NCI-H1417 treated with DMSO at 0.1 percent for 48 hours (cell line): ENCODE data around the gene MOGAT3.

Experiments used
- DNase-seq: peaks from one replicate; lab custom pipeline; 2025; lab: John Stamatoyannopoulos, UW

MOGAT3 gene

DNA sequence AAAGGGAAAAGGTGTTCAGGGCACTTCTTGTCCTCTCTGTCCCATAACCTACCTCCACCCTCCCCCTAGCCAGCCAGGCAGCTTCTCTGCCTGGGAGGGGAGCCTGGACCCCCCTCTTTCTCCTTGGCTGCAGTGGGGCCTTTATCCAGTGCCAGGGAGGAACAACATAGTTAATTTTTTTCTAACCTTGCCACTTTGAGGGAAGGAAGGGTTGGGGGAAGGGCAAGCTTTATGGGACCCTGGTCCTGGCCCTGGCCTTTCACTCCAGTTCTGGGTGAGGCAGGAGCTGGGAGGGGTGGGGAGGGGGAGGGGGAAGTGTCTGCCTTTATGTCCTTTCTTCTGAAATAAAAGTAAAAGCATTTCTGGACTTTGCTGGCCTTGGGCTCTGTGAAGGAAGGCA, 39.9 kb downstream of the MOGAT3 start:
- no peak for DNase-seq

DNA sequence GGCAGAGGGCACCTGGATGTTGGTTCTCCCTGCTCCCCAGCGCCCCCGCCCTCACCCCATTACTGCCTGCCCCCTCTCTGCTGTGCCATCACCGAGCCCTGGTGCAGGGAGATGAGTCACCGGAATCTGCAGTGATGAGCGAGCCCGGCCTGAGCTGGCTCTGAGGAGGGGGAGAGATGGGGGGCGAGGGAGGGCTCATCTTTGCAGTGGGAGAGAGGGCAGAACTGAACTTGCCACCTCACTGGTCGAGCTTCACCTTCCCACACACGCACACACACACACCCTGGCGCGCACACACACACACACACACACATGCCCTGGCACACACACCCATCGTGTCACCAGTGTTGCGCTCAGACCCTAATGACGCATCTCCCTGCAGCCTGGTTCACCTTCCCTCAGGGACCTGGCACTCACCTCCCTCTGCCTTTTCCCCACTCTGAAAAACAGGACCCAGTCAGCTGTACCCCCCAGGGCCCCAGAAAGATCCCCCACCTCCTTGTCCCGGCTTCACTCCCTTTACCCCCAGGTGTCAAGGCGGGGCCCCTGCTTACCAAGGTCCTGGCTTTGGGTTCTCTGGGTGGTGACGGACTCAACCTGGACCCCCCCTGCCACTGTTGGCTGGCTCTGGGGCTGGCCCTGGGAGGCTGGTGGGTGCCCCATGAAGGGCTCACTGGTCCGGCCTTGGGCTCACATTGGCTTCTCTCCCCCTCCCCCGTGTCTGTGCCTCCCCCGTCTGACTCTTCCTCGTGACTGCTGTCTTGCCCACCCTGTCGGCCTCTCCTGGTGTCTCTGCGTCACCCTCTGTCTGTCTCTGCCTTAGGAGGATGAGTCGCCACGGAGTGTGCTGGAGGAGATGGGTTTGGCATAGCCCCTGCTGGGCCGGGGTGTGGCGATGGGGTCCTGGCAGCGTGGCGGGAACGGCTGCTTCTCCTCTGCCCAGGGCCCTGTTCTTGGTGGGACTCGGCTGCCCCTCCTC, 40.9 kb downstream of the MOGAT3 start:
- no peak for DNase-seq

DNA sequence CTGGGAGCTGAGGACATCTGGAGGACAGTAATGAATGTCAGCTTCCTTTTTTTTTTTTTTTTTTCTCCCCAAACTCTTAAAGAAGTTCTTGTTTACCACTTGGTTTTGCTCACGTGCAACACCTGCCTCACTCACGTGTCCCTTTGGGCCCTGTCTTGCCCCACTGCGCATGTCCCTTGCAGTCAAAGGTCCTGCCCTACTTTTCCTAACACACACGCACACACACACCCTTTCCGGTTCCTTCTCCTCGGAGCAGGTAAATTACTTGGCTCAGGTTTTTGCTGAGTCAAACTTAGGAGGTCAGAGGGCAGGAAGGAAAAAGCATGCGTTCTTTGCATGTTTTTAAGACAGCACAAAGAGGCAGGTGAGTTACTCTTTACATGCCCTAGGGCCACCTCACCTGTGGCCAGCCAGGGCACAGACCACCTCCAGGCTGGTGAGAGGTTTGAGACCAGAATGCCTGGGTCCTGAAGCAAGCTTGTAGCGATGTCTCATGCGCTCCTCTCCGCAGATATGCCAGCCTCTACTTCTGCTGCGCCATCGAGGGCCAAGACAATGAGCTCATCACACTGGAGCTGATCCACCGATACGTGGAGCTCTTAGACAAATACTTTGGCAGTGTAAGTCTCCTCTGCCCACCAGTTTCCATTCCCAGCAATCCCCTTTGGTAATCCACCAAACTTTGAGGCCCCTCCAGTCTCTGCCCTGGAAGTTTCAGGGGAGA, 43.8 kb downstream of the MOGAT3 start:
- DNase-seq: no peak

DNA sequence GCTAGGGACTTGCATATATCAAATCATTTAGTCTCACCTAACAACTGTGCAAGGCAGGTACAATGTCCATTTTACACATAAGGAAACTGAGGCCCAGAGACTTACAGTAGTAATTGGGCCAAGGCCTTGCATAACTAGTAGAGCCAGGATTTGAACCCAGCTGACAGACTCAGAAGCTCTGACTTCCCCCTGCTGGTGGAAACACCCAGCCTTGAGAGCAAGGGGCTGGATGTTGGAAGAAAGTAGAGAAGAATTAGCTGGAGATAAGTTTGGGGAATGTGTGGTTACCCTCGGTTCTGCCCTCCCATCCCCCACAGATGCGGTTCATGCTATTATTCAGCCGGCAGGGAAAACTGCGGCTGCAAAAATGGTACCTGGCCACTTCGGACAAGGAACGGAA, 44.6 kb downstream of the MOGAT3 start:
- DNase-seq: no peak

DNA sequence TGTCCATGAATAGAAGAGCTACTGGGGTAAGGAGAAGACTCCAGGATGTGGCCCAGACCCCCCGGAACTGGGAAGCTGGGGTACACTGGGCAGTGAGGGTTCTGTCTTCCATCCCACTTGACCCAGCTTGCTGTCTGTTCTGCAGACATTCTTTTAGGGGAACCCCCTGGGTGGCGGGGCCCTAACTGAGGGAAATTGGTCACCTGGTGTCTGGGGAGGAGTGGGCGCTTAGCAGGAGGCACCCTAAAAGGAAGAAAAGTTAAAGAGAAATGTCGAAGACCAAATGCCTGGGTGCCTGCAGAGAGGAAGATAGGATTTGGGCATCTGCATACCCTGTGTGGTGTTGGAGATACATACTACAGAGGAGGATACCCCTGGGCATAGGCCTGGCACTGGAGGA, 45.5 kb downstream of the MOGAT3 start:
- DNase-seq: no peak

DNA sequence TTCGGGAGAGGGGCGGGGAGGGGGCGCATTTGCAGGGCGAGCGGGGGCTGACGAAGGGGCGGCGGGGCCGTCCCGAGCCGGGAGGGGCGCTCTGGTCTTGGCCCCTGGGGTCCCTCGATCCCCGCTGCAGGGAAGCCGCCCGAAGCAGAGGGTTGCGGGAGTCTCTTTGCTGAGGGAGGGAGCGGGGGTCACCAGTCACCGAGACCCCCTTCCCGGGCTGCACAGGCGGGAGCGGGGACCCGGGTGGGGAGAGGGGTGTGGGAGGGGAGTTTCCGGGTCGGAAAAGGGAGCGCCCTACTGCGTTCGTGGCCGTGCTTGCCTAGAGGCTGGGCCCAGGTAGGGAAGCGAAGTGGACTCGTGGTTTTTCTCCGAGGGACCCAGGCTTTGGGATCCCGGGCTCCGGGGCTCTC, 46.1 kb downstream of the MOGAT3 start:
- DNase-seq: no peak

DNA sequence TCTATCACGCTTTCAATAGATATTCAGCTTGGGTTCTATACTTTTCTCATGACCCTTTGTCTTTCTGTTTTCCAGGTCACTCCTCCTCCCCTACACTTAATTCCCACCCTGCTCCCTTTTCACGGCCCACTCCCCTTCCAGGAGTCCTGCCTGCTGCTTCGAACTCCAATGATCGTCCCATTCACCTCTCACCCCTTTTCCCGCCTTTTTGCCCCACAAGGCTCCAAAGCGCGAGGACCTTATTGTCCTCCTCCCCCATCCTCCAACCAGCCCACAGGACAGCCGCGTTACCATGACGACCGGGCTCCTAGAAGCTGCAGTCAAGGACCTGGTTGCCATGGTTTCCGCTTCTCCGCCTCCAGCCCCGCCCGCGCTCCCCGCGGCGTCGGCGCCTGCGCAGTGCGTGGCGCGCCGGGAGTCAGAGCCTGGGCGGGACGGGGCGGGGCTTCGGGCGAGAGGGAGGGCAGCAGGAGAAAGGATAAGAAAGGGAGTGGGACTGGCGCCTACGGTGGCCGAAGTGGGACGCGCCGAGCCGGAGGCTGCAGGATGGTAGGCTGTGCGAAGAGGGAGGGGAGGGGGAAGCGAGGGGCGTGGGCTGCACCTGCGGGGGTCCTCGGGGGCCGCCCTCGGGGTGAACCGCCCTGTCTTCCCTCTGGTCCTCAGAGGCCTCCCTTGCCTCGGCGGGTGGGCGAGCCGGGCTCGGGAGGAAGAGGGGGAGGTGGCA, 46.7 kb downstream of the MOGAT3 start, which contains the start of gene AP1S1:
AP1S1 (plus strand) TSS at position 508 of the 724 bp plus-strand sequence; CDS start at position 547, 39 bp downstream.
- peak; percentile 96 for DNase-seq

DNA sequence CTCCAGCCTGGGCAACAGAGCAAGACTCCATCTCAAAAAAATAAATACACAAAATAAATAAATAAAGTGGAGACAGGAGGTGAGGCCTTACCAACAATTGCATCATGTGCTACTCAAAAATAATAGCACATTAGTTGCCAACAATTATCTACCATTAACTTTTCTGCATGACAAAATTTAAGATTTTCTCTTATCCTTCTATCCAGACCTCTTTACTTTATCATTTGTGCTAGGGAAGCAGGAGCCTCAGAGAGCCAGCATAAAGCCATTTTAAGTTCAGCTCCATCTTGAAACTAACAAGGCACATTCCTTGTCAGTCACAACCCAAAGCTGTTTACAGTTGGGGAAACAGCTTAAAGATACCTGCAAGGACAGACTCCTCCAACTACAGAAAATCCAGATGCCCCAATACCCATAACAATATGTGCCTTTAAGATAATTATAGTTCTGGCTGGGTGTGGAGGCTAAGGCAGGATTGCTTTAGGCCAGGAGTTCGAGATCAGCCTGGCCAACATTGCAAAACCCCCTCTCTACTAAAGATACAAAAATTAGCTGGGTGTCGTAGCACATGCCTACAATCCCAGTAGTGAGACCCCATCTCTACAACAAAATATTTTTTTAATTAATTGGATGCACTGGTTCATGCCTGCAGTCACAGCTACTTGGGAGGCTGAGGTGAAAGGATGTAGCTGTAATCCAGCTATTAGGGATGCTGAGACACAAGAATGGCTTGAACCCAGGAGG, 48.8 kb downstream of the MOGAT3 start:
- DNase-seq: no peak
